IPS DF 19.7 (cell line): Measurements from ENCODE around the gene SAA1.

Experiments
- DNase-seq: peaks from one replicate; pipeline ENCODE4 v3.0.0-alpha.2; 2013; ENCODE audit warnings: low read depth, low spot score

Gene SAA1

GRCh38 chr11:18310800-18311340 lies 44.8 kb downstream of the SAA1 start:
- DNase-seq: no peak

- no peak for DNase-seq
Measured at GRCh38 chr11:18312012-18312411, 45.9 kb downstream of the SAA1 start.

DNA sequence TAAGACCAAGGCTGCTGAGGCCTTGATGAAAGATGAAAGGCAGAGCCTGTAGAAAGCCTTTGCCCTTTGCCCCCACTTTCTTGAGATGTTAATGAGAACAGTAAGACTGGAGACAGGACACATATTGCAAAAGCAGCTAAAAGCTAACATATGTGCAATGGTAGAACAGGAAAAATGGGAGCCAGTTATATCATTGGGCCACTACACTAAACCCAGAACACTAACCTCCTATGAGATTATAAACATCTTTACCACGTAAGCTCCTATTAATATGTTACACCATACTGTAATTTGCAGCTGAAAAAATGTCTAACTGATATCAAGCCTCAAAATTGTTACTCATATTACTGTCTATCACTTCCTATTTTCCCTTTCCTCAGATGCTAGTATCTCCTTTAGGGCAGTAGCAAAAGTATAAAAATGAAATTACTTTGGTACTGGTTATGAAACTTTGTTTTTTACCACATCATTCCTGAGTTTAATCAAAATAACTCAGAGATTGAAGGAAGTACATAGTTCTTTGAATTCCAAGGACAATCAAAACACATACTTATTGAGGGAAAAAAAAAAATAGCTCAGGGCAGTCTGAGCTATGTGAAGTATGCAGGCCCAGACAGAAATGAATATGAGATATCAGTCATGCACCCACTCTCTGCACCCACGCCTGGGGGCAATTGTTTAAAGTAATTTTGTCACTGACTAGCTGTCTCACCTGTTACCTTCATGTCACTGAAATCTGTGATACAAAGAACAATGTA lies 46.8 kb downstream of the SAA1 start:
- no peak for DNase-seq

- no peak for DNase-seq
Measured at GRCh38 chr11:18313965-18314763, 48.1 kb downstream of the SAA1 start.

GRCh38 chr11:18314784-18315523 lies 48.9 kb downstream of the SAA1 start:
- no peak for DNase-seq

DNA sequence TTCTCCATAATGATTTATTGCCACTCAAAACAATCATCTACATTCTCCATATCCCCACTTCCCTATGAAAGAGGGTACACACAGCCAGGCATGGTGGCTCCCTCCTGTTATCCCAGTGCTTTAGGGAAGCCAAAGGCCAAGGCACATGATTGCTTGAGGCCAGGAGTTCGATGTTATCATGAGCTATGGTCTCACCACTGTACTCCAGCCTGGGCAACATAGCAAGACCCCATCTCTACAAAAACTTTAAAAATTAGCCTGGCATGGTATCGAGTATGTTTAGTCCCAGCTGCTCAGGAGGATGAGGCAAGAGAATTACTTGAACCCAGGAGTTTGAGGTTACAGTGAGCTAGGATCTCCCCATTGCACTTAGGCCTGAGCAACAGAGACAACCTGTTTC lies 49.8 kb downstream of the SAA1 start:
- no peak for DNase-seq

DNA sequence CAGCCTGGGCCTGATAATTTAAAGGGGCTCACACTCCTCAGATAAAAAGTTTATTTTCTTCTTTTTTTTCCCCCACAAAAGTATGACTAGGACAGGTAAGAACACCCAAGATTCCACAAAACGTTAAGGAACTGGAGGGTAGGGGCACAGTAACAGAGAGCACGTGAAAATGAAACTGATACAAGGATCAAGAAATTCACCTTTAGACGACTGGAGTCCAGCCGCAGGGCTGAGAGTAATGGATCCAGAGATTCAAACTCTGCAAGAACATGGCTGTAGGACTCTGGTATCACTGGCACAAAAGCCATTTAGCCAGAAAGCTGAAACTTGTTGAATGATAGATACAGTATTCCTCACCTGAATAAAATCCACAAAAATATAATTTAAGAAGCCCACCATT lies 51.5 kb downstream of the SAA1 start:
- DNase-seq: no peak
